HG02571 (cell line): ENCODE results near the gene SLC35E1.
A peak's percentile ranks its signal among the peaks of the same experiment; 100 is the strongest.

Experiments
- ATAC-seq: cut with Tn5 transposase; IDR thresholded peaks from one replicate; pipeline ENCODE4 v1.9.1; 2021; ENCODE audit warnings: mild to moderate bottlenecking, moderate library complexity; ENCODE audit not compliant: unreplicated experiment

SLC35E1 gene

DNA sequence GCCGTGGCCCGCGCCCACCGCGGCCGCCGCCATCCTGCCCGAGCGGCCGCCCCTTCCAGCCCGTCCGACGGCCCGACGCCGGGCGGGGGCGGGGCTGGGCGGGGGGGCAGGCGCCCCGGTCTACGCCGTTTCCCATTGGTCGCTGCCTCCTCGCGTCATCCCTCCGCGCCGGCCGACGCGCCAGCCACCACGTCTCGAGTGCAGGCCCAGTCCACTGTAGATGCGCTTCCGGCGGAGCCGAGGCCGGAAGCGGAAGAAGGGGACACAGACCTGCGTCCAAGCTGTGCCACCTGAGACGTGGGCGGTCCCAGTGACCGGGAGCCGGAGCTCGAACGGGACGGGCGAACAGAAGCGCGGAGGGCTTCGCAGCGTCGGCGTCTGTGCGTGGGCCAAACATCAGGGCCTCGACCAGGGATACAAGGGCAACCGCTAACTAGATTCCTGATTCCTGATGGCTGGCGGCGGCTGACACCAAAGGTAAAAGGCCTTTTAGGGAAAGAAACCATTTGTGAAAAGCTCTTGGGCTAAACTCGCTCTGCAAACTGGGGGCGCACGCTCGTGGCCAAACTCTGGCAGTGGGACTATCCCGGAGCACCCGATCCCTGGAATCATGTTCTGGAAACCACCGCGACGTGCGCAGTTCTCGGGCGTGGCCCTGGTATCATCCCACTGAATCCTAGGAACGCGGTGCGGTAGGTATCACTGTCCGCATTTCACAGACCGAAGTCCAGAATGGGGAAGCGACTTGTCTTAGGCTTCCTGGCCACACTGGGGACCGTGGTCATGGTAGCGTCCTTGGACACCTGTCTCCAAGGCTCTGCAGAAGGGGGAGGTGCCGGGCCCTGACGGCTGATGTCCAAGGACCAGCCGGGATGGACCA, at the start of gene SLC35E1:
Gene SLC35E1, minus strand, starts transcription at position 84 of the 880 bp plus-strand sequence. Its CDS starts 51 bp downstream, at position 33.
- ATAC-seq: peak; percentile 82

- no peak for ATAC-seq
Observed at GRCh38 chr19:16621165-16621800, 49.1 kb upstream of the SLC35E1 start.

DNA sequence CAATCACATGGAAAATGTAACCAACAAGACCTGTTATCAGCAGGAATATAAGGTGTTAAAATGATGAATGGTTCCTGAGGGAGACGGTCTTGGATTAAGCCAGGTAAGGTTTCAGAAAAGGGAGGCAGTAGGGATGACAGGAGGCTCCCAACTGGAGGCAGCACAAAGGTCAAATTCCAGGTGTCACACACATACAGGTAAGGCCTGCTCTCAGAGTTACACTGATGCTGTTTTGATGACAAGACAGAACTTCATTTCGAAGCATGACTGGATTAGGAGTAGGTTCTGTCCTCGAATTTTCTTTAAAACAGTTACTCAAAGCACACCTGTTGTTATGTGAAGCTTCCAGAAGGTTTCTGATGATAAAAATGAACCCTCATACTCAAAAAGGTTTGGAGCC, 48.4 kb upstream of the SLC35E1 start:
- no peak for ATAC-seq

DNA sequence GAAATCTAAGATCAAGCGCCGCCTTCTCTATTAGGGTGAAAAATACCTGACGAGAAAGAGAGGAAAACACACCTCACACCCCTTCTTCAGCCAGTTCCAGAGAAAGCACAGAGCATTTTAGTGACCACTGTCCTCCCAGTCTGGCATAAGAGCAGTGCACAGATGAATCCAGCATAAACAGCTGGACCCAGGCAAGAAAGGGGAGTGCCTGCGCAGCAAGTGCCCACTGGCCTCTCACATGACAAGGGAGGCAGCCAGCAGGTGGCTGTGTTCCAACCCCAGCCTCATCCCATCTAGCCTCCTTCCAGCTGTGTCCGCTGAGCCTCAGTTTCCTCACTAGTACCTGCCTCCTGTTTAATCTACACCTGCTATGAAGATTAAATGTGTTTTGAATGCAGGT, 47.8 kb upstream of the SLC35E1 start:
- ATAC-seq: no peak

DNA sequence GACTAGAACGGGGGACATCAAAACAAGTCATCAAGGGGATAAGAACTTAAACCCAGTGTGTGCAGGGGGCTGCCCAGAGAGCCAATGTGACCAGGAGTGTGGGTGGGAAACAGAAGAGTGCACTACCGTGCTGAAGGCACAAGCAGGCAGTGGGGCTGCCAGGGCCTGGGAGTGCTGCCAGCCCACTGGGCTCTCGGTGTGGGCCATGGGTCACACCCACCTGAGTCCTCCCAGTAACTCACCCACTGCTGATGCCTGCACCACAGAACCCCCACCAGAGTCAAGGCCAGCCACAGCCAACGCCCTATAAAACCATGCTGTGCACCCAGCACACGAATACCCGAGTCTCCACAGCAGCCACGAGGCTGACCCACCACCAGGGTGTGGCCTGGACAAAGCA, 47.2 kb upstream of the SLC35E1 start:
- ATAC-seq: no peak

- no peak for ATAC-seq
Observed at GRCh38 chr19:16618248-16618647, 46.0 kb upstream of the SLC35E1 start.

DNA sequence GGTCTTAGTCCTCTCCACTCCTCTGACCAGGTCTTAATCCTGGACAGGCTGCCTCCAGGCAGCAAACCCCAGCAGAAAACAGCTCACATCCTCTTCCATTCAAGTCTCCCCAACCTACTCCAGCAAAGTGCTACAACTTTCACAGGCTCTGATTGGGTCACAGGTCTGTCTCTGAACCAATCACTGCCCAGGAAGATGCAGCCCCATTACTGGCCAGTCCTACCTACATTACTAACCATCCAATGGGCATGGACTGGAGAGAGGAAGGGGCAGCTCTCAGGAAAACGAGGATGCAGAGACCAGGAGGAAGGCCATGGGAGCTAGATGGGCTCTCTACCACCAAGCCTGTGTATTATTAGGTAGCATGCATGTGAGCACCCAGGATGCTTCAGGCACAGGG, 43.6 kb upstream of the SLC35E1 start:
- ATAC-seq: no peak

- no peak for ATAC-seq
Observed at GRCh38 chr19:16614941-16615340, 42.7 kb upstream of the SLC35E1 start.

DNA sequence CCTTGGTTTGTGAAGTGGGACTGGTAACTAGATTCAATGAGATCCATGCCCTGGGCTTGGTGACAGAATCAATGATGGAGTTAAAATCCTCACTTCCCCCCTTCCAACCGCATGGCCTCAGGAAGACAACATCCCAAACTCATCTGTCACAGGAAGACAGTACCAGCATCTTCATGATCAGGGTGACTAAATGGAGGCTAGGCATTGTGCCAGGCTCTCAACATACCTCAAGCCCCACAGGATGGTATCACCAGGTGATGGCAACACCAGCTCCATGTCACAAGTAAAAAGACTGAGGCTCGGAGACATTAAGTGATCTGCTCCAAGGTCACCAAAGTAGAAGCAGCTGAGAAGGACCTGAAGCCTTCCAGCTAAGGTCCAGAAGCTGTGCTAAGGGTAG, 41.6 kb upstream of the SLC35E1 start:
- no peak for ATAC-seq

DNA sequence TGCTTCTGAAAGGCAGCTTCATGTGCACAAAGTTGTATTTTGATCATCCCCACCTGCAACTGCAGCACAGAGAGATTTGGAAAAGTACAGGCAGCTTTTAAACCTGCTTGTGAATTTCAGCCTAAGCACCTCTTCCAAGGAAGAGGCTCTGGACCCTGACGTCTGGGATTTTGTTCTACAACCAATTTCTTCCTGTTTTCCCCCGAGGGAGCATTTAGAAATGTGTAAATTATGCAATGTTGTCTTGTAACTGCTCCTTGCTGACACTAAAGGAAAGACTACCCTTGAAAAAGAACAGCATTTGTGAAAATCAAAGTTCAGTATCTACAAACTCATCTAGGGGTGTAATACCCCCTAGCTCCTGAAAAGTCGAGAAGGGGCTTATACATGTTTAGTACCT, 40.4 kb upstream of the SLC35E1 start:
- ATAC-seq: no peak

DNA sequence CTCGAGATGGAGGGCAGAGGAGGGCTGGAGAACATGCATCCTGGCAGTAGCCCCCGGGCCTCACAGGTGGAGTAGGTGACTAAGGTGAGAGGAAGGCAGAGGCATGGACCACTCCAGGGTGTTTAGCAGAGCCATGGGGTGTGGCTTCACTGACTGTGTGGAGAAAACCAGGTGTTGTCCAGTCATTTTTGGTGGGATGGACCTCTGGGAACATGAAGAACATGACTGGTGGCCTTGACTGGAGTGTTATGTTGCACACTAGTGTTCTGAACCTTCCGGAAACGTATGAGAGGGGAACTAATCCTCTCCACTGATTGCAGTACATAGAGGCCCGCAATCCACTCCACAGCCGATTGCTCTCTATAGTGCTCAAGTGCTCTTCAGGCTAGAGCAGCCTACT, 38.9 kb upstream of the SLC35E1 start:
- ATAC-seq: no peak

GRCh38 chr19:16609511-16610200, 37.4 kb upstream of the SLC35E1 start:
- ATAC-seq: no peak

DNA sequence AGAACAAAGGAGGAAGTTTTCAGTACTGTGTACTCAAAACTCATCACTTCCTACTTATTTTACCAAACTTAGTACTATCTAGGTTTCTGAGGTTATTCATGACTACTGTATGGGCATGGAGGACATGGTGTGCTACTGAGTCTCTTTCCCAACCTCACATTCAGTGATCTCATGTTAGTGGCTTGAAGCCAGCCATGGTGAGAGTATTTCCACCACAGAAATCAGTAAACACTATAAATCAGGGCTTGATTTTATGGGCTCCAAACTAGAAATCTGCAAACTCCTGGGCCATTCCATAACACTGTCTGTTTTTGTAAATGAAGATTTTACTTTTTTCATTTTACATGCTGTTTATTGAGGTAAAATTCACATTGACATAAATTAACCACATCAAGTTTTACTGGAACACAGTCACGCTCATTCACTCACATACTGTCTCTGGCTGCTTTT, 36.1 kb upstream of the SLC35E1 start:
- ATAC-seq: no peak

DNA sequence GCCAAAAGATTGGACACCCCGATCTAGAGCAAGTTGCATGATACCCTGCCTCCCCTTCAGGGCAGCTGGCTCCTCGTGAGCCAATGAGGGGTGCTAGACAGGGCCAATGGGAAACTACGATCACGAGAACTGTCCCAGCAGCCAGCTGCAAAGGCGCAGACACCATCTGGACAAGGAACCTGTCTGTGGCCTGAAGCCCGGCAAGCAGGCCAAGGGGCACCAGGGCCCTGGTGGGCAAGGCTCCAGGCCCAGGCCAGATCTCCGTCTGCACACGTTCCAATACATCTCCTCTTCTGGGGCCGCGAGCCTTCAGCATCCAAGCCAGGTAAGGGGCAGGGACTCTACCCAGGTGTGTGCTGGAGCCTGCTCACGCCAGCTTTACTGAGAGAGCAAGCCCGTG, 35.6 kb upstream of the SLC35E1 start:
- ATAC-seq: no peak

DNA sequence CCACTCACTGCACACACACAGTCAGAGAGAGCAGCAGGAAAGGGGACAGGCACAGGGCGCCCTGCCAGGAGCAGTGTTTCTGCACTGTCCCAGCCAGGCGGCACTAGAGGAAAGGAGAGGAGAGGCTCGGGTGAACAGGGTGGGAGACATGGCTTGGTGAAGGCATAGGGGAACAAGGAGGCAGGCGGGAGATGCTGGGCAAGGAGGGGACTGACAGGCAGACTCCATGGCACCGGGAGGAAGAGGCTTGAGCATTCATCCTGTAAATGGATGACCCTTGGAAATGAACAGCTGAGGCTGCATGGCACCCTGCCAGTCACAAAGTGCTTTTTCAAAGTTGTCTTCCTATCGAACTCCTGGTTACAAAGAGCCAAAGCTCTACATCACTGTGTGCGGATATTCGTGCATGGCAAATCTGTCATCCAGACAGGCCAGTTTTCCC, 33.4 kb upstream of the SLC35E1 start:
- ATAC-seq: no peak

DNA sequence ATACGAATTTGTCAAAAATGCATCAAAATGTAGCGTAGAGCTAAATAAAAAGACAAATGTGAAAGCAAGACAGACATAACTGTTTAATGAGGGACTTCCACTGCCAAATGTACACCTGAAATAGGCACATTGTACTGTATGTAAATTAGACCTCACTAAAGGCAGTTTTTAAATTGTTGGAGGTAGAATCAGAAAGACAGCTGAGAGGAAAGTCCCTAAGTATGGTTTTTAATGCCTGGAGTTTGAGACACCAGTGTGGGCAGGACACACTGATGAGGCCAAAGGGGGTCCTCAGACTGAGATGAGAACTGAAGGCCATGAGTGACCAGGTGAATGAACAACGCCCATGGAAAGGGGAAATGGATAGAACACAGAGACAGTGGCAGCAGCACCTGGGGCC, 32.9 kb upstream of the SLC35E1 start:
- no peak for ATAC-seq

DNA sequence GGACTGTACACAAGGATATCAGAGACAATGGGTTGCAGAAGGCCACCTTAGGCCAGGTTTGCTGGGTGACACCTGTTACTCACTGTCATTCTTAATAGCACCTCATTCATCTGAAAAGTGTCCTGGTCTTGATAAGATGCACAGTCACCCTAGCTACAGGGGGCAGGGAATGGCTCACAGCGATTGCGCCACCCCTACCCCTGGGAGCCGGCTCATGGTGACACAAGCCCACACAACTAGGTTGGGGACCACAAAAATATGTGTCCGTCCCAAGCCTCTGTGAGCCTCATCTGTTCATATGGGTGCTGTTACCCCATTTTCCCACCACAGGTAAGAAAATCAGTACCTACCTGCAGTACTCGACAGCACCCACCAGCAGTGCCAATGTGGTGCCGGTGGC, 32.4 kb upstream of the SLC35E1 start:
- ATAC-seq: no peak

DNA sequence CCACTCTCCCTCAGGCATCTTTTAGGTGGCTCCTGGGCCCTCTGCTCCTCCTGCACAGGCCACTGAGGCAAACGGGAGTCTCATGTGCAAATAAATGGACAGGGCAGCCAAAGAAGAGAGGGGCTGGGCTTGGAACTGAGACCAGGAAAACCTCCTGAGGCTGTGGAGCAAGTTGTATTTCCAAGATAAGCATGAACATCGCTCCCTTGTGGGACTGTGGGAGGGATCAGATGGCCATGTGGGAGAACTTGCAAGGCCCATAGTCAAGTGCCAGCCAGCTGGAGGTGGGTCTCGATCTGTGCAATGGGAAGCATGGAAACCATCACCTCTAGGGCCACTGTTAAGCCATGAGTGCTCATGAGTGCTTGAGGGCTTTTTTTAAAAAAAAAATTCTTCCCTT, 30.9 kb upstream of the SLC35E1 start:
- ATAC-seq: no peak

GRCh38 chr19:16601378-16602052, 29.3 kb upstream of the SLC35E1 start:
- no peak for ATAC-seq

GRCh38 chr19:16600824-16601223, 28.6 kb upstream of the SLC35E1 start:
- ATAC-seq: no peak
